ENCODE data around the gene ARID1B. TPM values are rescaled to one million over a fixed set of nuclear protein-coding genes. Genes with fewer than 3 reads are reported as not detected.
"Not testable (repeated sequence)": the region's sequence is repeated elsewhere in the genome, so short reads cannot be mapped to it uniquely, and the experiment has no call there.

ARID1B gene
- total and polyA plus RNA-seq, 5 donors: 18.3 to 59.6 (median 53.8) TPM

GRCh38 chr6:156943816-156944215, 166.6 kb downstream of the ARID1B start:
- Histone ChIP-seq H3K4me1 (ENCODE audit: control insufficient read depth, insufficient read depth, low read length) (peaks cover 9% of the 10 kb centered on the region), H3K4me3 (ENCODE audit: low read length) (no peak overlapping the region), H3K9me3 (ENCODE audit: control insufficient read depth, low read length) (no peaks in the 10 kb centered on the region), H3K27me3 (ENCODE audit: control insufficient read depth, insufficient read depth) (no peaks in the 10 kb centered on the region), H3K27ac (ENCODE audit: low read length) (no peak overlapping the region)
- DNase-seq: no peak
- intact Hi-C loops (cut with DNase I): no loop called here
- 88% methylated on average over 4 of the region's 4 CpGs for WGBS
- no peak for ATAC-seq

- Histone ChIP-seq H3K27me3 (ENCODE audit: control insufficient read depth, insufficient read depth) (no peaks in the 10 kb centered on the region), H3K9me3 (ENCODE audit: control insufficient read depth, low read length) (no peaks in the 10 kb centered on the region), H3K4me1 (ENCODE audit: control insufficient read depth, insufficient read depth, low read length) (peaks cover 11% of the 10 kb centered on the region), H3K27ac (ENCODE audit: low read length) (no peak overlapping the region), H3K4me3 (ENCODE audit: low read length) (no peak overlapping the region)
- ATAC-seq (no peak), DNase-seq (no peak)
- 91% methylated on average over 6 of the region's 6 CpGs for WGBS
- intact Hi-C loops (cut with DNase I): no loop called here
Observed at GRCh38 chr6:156944412-156944811, 167.2 kb downstream of the ARID1B start.

GRCh38 chr6:156945789-156946172, 168.6 kb downstream of the ARID1B start:
- H3K27ac ChIP-seq (ENCODE audit: low read length); intact Hi-C loops (cut with DNase I); H3K4me3 ChIP-seq (ENCODE audit: low read length); DNase-seq; H3K9me3 ChIP-seq (ENCODE audit: control insufficient read depth, low read length); H3K27me3 ChIP-seq (ENCODE audit: control insufficient read depth, insufficient read depth); ATAC-seq: not testable (repeated sequence)
- H3K4me1 ChIP-seq (ENCODE audit: control insufficient read depth, insufficient read depth, low read length): peaks cover 11% of the 10 kb centered on the region
- WGBS: 97% methylated on average over 6 of the region's 6 CpGs

GRCh38 chr6:156946370-156946936, 169.3 kb downstream of the ARID1B start:
- Histone ChIP-seq H3K4me3 (ENCODE audit: low read length) (no peak overlapping the region), H3K9me3 (ENCODE audit: control insufficient read depth, low read length) (no peaks in the 10 kb centered on the region), H3K4me1 (ENCODE audit: control insufficient read depth, insufficient read depth, low read length) (peaks cover 11% of the 10 kb centered on the region), H3K27ac (ENCODE audit: low read length) (no peak overlapping the region), H3K27me3 (ENCODE audit: control insufficient read depth, insufficient read depth) (no peaks in the 10 kb centered on the region)
- intact Hi-C loops (cut with DNase I): no loop called here
- ATAC-seq: no peak
- DNase-seq: no peak
- 71% methylated on average over 7 of the region's 7 CpGs for WGBS

GRCh38 chr6:156948277-156948676, 171.1 kb downstream of the ARID1B start:
- DNase-seq (no peak), ATAC-seq (peak in 1 of 2 donors; percentile 16)
- Histone ChIP-seq H3K27ac (ENCODE audit: low read length) (no peak overlapping the region), H3K4me1 (ENCODE audit: control insufficient read depth, insufficient read depth, low read length) (peaks cover 9% of the 10 kb centered on the region), H3K9me3 (ENCODE audit: control insufficient read depth, low read length) (no peaks in the 10 kb centered on the region), H3K27me3 (ENCODE audit: control insufficient read depth, insufficient read depth) (no peaks in the 10 kb centered on the region), H3K4me3 (ENCODE audit: low read length) (no peak overlapping the region)
- intact Hi-C loops (cut with DNase I): no loop called here
- 92% methylated on average over 6 of the region's 6 CpGs for WGBS

- Histone ChIP-seq H3K4me3 (ENCODE audit: low read length) (no peak overlapping the region), H3K27ac (ENCODE audit: low read length) (no peak overlapping the region), H3K27me3 (ENCODE audit: control insufficient read depth, insufficient read depth) (no peaks in the 10 kb centered on the region), H3K9me3 (ENCODE audit: control insufficient read depth, low read length) (no peaks in the 10 kb centered on the region), H3K4me1 (ENCODE audit: control insufficient read depth, insufficient read depth, low read length) (peaks cover 11% of the 10 kb centered on the region)
- 68% methylated on average over 2 of the region's 2 CpGs for WGBS
- ATAC-seq (no peak), DNase-seq (no peak)
- intact Hi-C loops (cut with DNase I): no loop called here
Observed at GRCh38 chr6:156948807-156949206, 171.6 kb downstream of the ARID1B start.

GRCh38 chr6:156949376-156949775, 172.2 kb downstream of the ARID1B start:
- peak; percentile 49 to 58 for ATAC-seq
- Histone ChIP-seq H3K9me3 (ENCODE audit: control insufficient read depth, low read length) (no peaks in the 10 kb centered on the region), H3K4me3 (ENCODE audit: low read length) (no peak overlapping the region), H3K4me1 (ENCODE audit: control insufficient read depth, insufficient read depth, low read length) (peaks cover 11% of the 10 kb centered on the region), H3K27me3 (ENCODE audit: control insufficient read depth, insufficient read depth) (no peaks in the 10 kb centered on the region), H3K27ac (ENCODE audit: low read length) (no peak overlapping the region)
- WGBS: 30% methylated on average over 2 of the region's 2 CpGs
- no peak for DNase-seq
- intact Hi-C loops (cut with DNase I): no loop called here

GRCh38 chr6:156950084-156950483, 172.9 kb downstream of the ARID1B start:
- no peak for DNase-seq
- H3K4me1 ChIP-seq (ENCODE audit: control insufficient read depth, insufficient read depth, low read length): peaks cover 14% of the 10 kb centered on the region
- 96% methylated on average over 2 of the region's 2 CpGs for WGBS
- H3K4me3 ChIP-seq (ENCODE audit: low read length): no peak overlapping the region
- intact Hi-C loops (cut with DNase I): loop anchor here in 2 of 4 donors (10.0 kb wide), 2 partner anchors 175 to 265 kb away; partner anchors contain the start of gene ARID1B (in 1 of the 2)
- H3K9me3 ChIP-seq (ENCODE audit: control insufficient read depth, low read length): no peaks in the 10 kb centered on the region
- no peak for ATAC-seq
- no peak overlapping the region for H3K27ac ChIP-seq (ENCODE audit: low read length)
- H3K27me3 ChIP-seq (ENCODE audit: control insufficient read depth, insufficient read depth): no peaks in the 10 kb centered on the region

GRCh38 chr6:156950531-156950930, 173.4 kb downstream of the ARID1B start:
- 84% methylated on average over 5 of the region's 5 CpGs for WGBS
- no peak for DNase-seq
- Histone ChIP-seq H3K9me3 (ENCODE audit: control insufficient read depth, low read length) (no peaks in the 10 kb centered on the region), H3K4me3 (ENCODE audit: low read length) (no peak overlapping the region), H3K27ac (ENCODE audit: low read length) (no peak overlapping the region), H3K4me1 (ENCODE audit: control insufficient read depth, insufficient read depth, low read length) (peaks cover 12% of the 10 kb centered on the region), H3K27me3 (ENCODE audit: control insufficient read depth, insufficient read depth) (no peaks in the 10 kb centered on the region)
- intact Hi-C loops (cut with DNase I): loop anchor here in 2 of 4 donors (10.0 kb wide), 2 partner anchors 176 to 266 kb away; partner anchors contain the start of gene ARID1B (in 1 of the 2)
- no peak for ATAC-seq

- Histone ChIP-seq H3K27ac (ENCODE audit: low read length) (no peak overlapping the region), H3K4me1 (ENCODE audit: control insufficient read depth, insufficient read depth, low read length) (peaks cover 19% of the 10 kb centered on the region)
- intact Hi-C loops (cut with DNase I): loop anchor here in 2 of 4 donors (10.0 kb wide), 2 partner anchors 178 to 268 kb away; partner anchors contain the start of gene ARID1B (in 1 of the 2)
Observed at GRCh38 chr6:156952401-156952800, 175.2 kb downstream of the ARID1B start.

GRCh38 chr6:156953127-156953478, 175.9 kb downstream of the ARID1B start:
- ATAC-seq (no peak), DNase-seq (no peak)
- 26% methylated on average over 3 of the region's 3 CpGs for WGBS
- peak overlapping the region; percentile 16 for H3K4me3 ChIP-seq (ENCODE audit: low read length)
- intact Hi-C loops (cut with DNase I): loop anchor here in 2 of 4 donors (10.0 kb wide), 2 partner anchors 178 to 268 kb away; partner anchors contain the start of gene ARID1B (in 1 of the 2)
- no peaks in the 10 kb centered on the region for H3K27me3 ChIP-seq (ENCODE audit: control insufficient read depth, insufficient read depth)
- peaks cover 19% of the 10 kb centered on the region for H3K4me1 ChIP-seq (ENCODE audit: control insufficient read depth, insufficient read depth, low read length)
- no peak overlapping the region for H3K27ac ChIP-seq (ENCODE audit: low read length)
- H3K9me3 ChIP-seq (ENCODE audit: control insufficient read depth, low read length): no peaks in the 10 kb centered on the region

More at GRCh38 chr6:156952401-156952800, 175.2 kb downstream of the ARID1B start:
- WGBS: 84% methylated on average over 5 of the region's 5 CpGs
- no peak overlapping the region for H3K4me3 ChIP-seq (ENCODE audit: low read length)
- no peaks in the 10 kb centered on the region for H3K9me3 ChIP-seq (ENCODE audit: control insufficient read depth, low read length)
- H3K27me3 ChIP-seq (ENCODE audit: control insufficient read depth, insufficient read depth): no peaks in the 10 kb centered on the region
- DNase-seq (no peak), ATAC-seq (no peak)

All from right cardiac atrium (tissue), 5 donors.